Liver (tissue), 9 donors: Measurements from ENCODE around the gene CIAPIN1. TPM values are rescaled to one million over a fixed set of nuclear protein-coding genes. Genes with fewer than 3 reads are reported as not detected.

ENCODE experiments used
- DNase-seq: peaks from one replicate; pipeline ENCODE4 v3.0.0-alpha.2; 2017; ENCODE audit warnings: low spot score
- H3K27ac ChIP-seq, 2 donors: one replicate each; pipeline ENCODE4 v1.7.0; 2013; ENCODE audit warnings: inconsistent platforms in 2 of 2, low read length in 2 of 2, control low read depth in 1 of 2, low read depth in 1 of 2, mild to moderate bottlenecking in 1 of 2
- H3K27me3 ChIP-seq, 4 donors: one replicate each; pipeline versions ENCODE4 v1.6.1 to v1.7.0; 2013; ENCODE audit warnings: low read length in 3 of 4, inconsistent platforms in 1 of 4, mild to moderate bottlenecking in 1 of 4, moderate library complexity in 1 of 4; ENCODE audit not compliant: control insufficient read depth in 4 of 4, insufficient read depth in 4 of 4
- H3K36me3 ChIP-seq, 4 donors: one replicate each; pipeline versions ENCODE4 v1.6.1 to v1.7.0; 2013; ENCODE audit warnings: low read length in 3 of 4, mild to moderate bottlenecking in 3 of 4, low read depth in 1 of 4, moderate library complexity in 1 of 4; ENCODE audit not compliant: control insufficient read depth in 4 of 4, insufficient read depth in 3 of 4
- H3K4me1 ChIP-seq, 4 donors: one replicate each; pipeline versions ENCODE4 v1.6.1 to v1.7.0; 2013; ENCODE audit warnings: low read length in 3 of 4, mild to moderate bottlenecking in 3 of 4, moderate library complexity in 1 of 4; ENCODE audit not compliant: control insufficient read depth in 4 of 4, insufficient read depth in 4 of 4
- H3K4me3 ChIP-seq, 3 donors: one replicate each; pipeline versions ENCODE4 v1.6.1 to v1.7.0; 2013; ENCODE audit warnings: low read length in 3 of 3, control low read depth in 1 of 3, low read depth in 1 of 3, mild to moderate bottlenecking in 1 of 3
- H3K9ac ChIP-seq, 2 donors: one replicate each; pipeline ENCODE4 v1.7.0; 2013; ENCODE audit warnings: low read length in 2 of 2, mild to moderate bottlenecking in 2 of 2, moderate library complexity in 2 of 2, control low read depth in 1 of 2, low read depth in 1 of 2
- H3K9me3 ChIP-seq, 4 donors: one replicate each; pipeline versions ENCODE4 v1.6.1 to v1.7.0; 2013; ENCODE audit warnings: low read length in 3 of 4; ENCODE audit not compliant: control insufficient read depth in 4 of 4
- CTCF ChIP-seq: fragments of 150-350 bp; IDR thresholded peaks from 2 replicates; pipeline ENCODE4 v1.5.1; 2017; ENCODE audit warnings: improper control_type of control experiment, low read depth, low read length; ENCODE audit not compliant: missing input control
- GABPA ChIP-seq, 2 donors: IDR thresholded peaks in 1 of 2; conservative IDR thresholded peaks in 1 of 2; 2 replicates each; pipeline ENCODE4 v1.6.1; 2016; ENCODE audit warnings: antibody characterized with exemption in 2 of 2, mild to moderate bottlenecking in 1 of 2, moderate library complexity in 1 of 2
- HNF4A ChIP-seq, 2 donors: conservative IDR thresholded peaks; 2 replicates each; pipeline ENCODE4 v1.6.1; 2016; ENCODE audit warnings: antibody characterized with exemption in 2 of 2, mild to moderate bottlenecking in 2 of 2
- HNF4G ChIP-seq: IDR thresholded peaks from 2 replicates; pipeline ENCODE4 v1.6.1; 2016; ENCODE audit warnings: antibody characterized with exemption
- JUND ChIP-seq, 2 donors: IDR thresholded peaks; 2 replicates each; pipeline ENCODE4 v1.6.1; 2016; ENCODE audit warnings: antibody characterized with exemption in 2 of 2
- NR2F2 ChIP-seq: IDR thresholded peaks from 2 replicates; pipeline ENCODE4 v1.6.1; 2016; ENCODE audit warnings: antibody characterized with exemption
- RAD21 ChIP-seq, 2 donors: IDR thresholded peaks; 2 replicates each; pipeline ENCODE4 v1.6.1; 2016; ENCODE audit warnings: antibody characterized with exemption in 2 of 2, mild to moderate bottlenecking in 2 of 2
- RXRA ChIP-seq, 2 donors: IDR thresholded peaks; 2 replicates each; pipeline ENCODE4 v1.6.1; 2017 to 2018; ENCODE audit warnings: antibody characterized with exemption in 2 of 2, mild to moderate bottlenecking in 1 of 2
- WGBS: extraction: QIAGEN DNeasy Blood & Tissue Kit; methylation state at CpG from one replicate; pipeline ENCODE4 v1.1.7; 2013; 5-methylcytosine and 5-hydroxymethylcytosine counted together
- polyA plus RNA-seq, 2 donors: library from polyadenylated mRNA; stranded (reverse) in 1 of 2; unstranded in 1 of 2; fragments of 200-250 nt in 1 of 2; fragments of >200 nt in 1 of 2; fragmentation: Nextera tagmentation in 1 of 2; extraction: Ambion mirVana in 1 of 2; gene quantifications; one replicate each; pipeline versions ENCODE4 v1.2.1 to v1.2.3, GENCODE V29; 2013 to 2015
- total RNA-seq, 2 donors: library from RNA; depleted of rRNA; stranded (reverse); fragments of >200 nt; gene quantifications; one replicate each; pipeline ENCODE4 v1.2.3, GENCODE V29; 2014
- donor health status: healthy.
- donor health status: healthy.
- donor health status: healthy.
- donor health status: healthy.
- donor health status: healthy.

Gene CIAPIN1
- total and polyA plus RNA-seq, 4 donors = 19.5 to 32.7 (median 23.4) TPM

- H3K9me3 ChIP-seq = no peaks in the 10 kb centered on the region
- TF ChIP-seq HNF4G (no peak), NR2F2 (peak; percentile 43), RXRA (IDR thresholded peaks at IDR 0.05) (no peak), RAD21 (IDR thresholded peaks at IDR 0.05) (peak in 1 of 2 donors; percentile 3), GABPA (IDR thresholded peaks at IDR 0.05 in 1 of 2, conservative IDR thresholded peaks at IDR 0.05 in 1 of 2) (no peak), JUND (IDR thresholded peaks at IDR 0.05) (no peak), CTCF (no peak)
- H3K4me1 ChIP-seq = peaks cover 3 to 30% (median 12%) of the 10 kb centered on the region in 4 donors
- WGBS = 66% methylated on average over 8 of the region's 8 CpGs
- no peak overlapping the region for H3K4me3 ChIP-seq
- peak; percentile 59 for DNase-seq
- H3K36me3 ChIP-seq = peaks cover 6 to 15% (median 9%) of the 10 kb centered on the region in 4 donors
- H3K27me3 ChIP-seq = no peaks in the 10 kb centered on the region
- no peak overlapping the region for H3K9ac ChIP-seq
- no peak overlapping the region for H3K27ac ChIP-seq
Observed at GRCh38 chr16:57380671-57381462, 66.3 kb downstream of the CIAPIN1 start.

GRCh38 chr16:57379579-57379978, 67.6 kb downstream of the CIAPIN1 start:
- Histone ChIP-seq H3K27me3 (no peaks in the 10 kb centered on the region), H3K9ac (no peak overlapping the region), H3K36me3 (peaks cover 6 to 15% (median 9%) of the 10 kb centered on the region in 4 donors), H3K4me3 (no peak overlapping the region), H3K9me3 (no peaks in the 10 kb centered on the region), H3K27ac (peak overlapping the region; percentile 8 to 44), H3K4me1 (peaks cover 3 to 36% (median 19%) of the 10 kb centered on the region in 4 donors)
- WGBS = 47% methylated on average over 10 of the region's 10 CpGs
- no peak for DNase-seq
- TF ChIP-seq RAD21 (IDR thresholded peaks at IDR 0.05) = peak in 1 of 2 donors; percentile 38
- no peak for TF ChIP-seq HNF4G
- peak; percentile 78 to 82 for TF ChIP-seq RXRA (IDR thresholded peaks at IDR 0.05)
- peak in 1 of 2 donors; percentile 56 for TF ChIP-seq HNF4A (conservative IDR thresholded peaks at IDR 0.05)
- TF ChIP-seq JUND (IDR thresholded peaks at IDR 0.05) = no peak

Other genes starting within 250 kb of the CIAPIN1 start
- 10 to 100 TPM; 19.9 to 33.6 TPM for gene ARL2BP, start 202.1 kb downstream of the CIAPIN1 start, total RNA-seq
- 10 to 100 TPM; 13.4 to 18.4 TPM for gene ARL2BP, start 202.1 kb downstream of the CIAPIN1 start, polyA plus RNA-seq
- 1 to 10 TPM; 1.4 to 2.7 TPM for gene PLLP, start 162.7 kb downstream of the CIAPIN1 start, total RNA-seq
- 1 to 10 TPM; 2.6 to 5.2 TPM for gene PLLP, start 162.7 kb downstream of the CIAPIN1 start, polyA plus RNA-seq
- under 1 TPM in 1 of 2 donors, not detected in 1; 0.09 TPM for gene CCL22, start 88.6 kb downstream of the CIAPIN1 start, total RNA-seq
- gene CCL22, start 88.6 kb downstream of the CIAPIN1 start, polyA plus RNA-seq = under 1 TPM in 1 of 2 donors, not detected in 1; 0.02 TPM
- 1 to 10 TPM; 4.8 to 5.9 TPM for gene CX3CL1, start 74.9 kb downstream of the CIAPIN1 start, total RNA-seq
- 1 to 10 TPM; 2.5 to 5.5 TPM for gene CX3CL1, start 74.9 kb downstream of the CIAPIN1 start, polyA plus RNA-seq
- not detected for gene CCL17, start 42.6 kb downstream of the CIAPIN1 start, total RNA-seq
- gene CCL17, start 42.6 kb downstream of the CIAPIN1 start, polyA plus RNA-seq = not detected
- 10 to 100 TPM; 21.0 to 81.5 TPM for gene COQ9, start 94 bp upstream of the CIAPIN1 start, total RNA-seq
- 10 to 100 TPM; 50.2 to 65.8 TPM for gene COQ9, start 94 bp upstream of the CIAPIN1 start, polyA plus RNA-seq
- 10 to 100 TPM; 61.7 to 68.0 TPM for gene POLR2C, start 15.3 kb upstream of the CIAPIN1 start, total RNA-seq
- 10 to 100 TPM; 25.4 to 40.9 TPM for gene POLR2C, start 15.3 kb upstream of the CIAPIN1 start, polyA plus RNA-seq
- 10 to 100 TPM; 15.3 to 20.8 TPM for gene DOK4, start 39.1 kb upstream of the CIAPIN1 start, total RNA-seq
- gene DOK4, start 39.1 kb upstream of the CIAPIN1 start, polyA plus RNA-seq = 10 to 100 TPM in 1 of 2 donors, 1 to 10 TPM in 1; 7.8 to 24.6 TPM
- 1 to 10 TPM; 2.3 to 2.6 TPM for gene CCDC102A, start 89.2 kb upstream of the CIAPIN1 start, total RNA-seq
- gene CCDC102A, start 89.2 kb upstream of the CIAPIN1 start, polyA plus RNA-seq = 1 to 10 TPM in 1 of 2 donors, under 1 TPM in 1; 0.36 to 1.0 TPM
- gene ADGRG5, start 95.3 kb upstream of the CIAPIN1 start, total RNA-seq = under 1 TPM; 0.33 to 0.37 TPM
- under 1 TPM; 0.10 to 0.24 TPM for gene ADGRG5, start 95.3 kb upstream of the CIAPIN1 start, polyA plus RNA-seq
- 1 to 10 TPM; 2.3 to 3.3 TPM for gene ADGRG1, start 181.2 kb upstream of the CIAPIN1 start, total RNA-seq
- 1 to 10 TPM; 1.7 to 1.8 TPM for gene ADGRG1, start 181.2 kb upstream of the CIAPIN1 start, polyA plus RNA-seq
- 1 to 10 TPM; 1.4 to 3.2 TPM for gene ADGRG3, start 220.9 kb upstream of the CIAPIN1 start, total RNA-seq
- gene ADGRG3, start 220.9 kb upstream of the CIAPIN1 start, polyA plus RNA-seq = under 1 TPM; 0.52 to 0.63 TPM
- 1 to 10 TPM in 1 of 2 donors, under 1 TPM in 1; 0.08 to 1.8 TPM for gene DRC7, start 247.4 kb upstream of the CIAPIN1 start, total RNA-seq
- under 1 TPM in 1 of 2 donors, not detected in 1; 0.06 TPM for gene DRC7, start 247.4 kb upstream of the CIAPIN1 start, polyA plus RNA-seq